ENCODE results near the gene VAV2.

VAV2 gene

GRCh38 chr9:133968966-133969617 is 23.0 kb downstream of the VAV2 start:
- in situ Hi-C loops (cut with MboI; ENCODE audit: low sequenced_read_pairs, unreplicated experiment), result no loop called here

GRCh38 chr9:133968428-133968827 is 23.7 kb downstream of the VAV2 start:
- DNase-seq (ENCODE audit: low spot score), result no peak
- TF ChIP-seq, protein P1, sequence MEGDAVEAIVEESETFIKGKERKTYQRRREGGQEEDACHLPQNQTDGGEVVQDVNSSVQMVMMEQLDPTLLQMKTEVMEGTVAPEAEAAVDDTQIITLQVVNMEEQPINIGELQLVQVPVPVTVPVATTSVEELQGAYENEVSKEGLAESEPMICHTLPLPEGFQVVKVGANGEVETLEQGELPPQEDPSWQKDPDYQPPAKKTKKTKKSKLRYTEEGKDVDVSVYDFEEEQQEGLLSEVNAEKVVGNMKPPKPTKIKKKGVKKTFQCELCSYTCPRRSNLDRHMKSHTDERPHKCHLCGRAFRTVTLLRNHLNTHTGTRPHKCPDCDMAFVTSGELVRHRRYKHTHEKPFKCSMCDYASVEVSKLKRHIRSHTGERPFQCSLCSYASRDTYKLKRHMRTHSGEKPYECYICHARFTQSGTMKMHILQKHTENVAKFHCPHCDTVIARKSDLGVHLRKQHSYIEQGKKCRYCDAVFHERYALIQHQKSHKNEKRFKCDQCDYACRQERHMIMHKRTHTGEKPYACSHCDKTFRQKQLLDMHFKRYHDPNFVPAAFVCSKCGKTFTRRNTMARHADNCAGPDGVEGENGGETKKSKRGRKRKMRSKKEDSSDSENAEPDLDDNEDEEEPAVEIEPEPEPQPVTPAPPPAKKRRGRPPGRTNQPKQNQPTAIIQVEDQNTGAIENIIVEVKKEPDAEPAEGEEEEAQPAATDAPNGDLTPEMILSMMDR (IDR thresholded peaks at IDR 0.05; ENCODE audit: borderline replicate concordance, control extremely low read depth, extremely low read depth, insufficient read depth, missing control alignments), result no peak
- in situ Hi-C loops (cut with MboI; ENCODE audit: low sequenced_read_pairs, unreplicated experiment), result no loop called here

More at GRCh38 chr9:133968966-133969617, 23.0 kb downstream of the VAV2 start:
- no peak for DNase-seq (ENCODE audit: low spot score)
- TF ChIP-seq, protein P1 (IDR thresholded peaks at IDR 0.05; ENCODE audit: borderline replicate concordance, control extremely low read depth, extremely low read depth, insufficient read depth, missing control alignments), result no peak

DNA sequence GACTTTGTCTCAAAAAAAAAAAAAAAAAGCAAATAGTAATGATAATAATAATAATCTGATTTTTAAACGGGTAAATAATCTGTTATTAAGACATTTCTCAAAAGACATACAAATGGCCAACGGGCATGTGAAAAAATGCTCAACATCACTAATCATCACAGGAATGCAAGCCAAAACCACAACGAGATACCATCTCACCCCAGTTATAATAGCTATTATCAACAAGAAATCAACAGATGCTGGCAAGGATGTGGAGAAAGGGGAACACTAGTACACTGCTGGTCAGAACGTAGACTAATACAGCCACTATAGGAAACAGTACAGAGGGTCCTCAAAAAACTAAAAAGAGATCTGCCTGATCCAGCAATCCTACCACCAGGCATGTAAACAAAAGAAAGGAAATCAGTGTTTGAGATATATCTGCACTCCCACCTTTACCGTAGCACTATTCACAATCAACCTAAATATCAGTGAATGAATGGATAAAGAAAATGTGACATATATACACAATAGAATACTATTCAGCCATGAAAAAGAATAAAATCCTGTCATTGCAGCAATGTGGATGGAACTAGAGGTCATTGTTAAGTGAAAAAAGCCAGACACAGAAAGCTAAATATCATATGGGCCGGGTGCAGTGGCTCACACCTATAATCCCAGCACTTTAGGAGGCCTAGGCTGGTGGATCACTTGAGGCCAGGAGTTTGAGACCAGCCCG is 24.9 kb downstream of the VAV2 start:
- DNase-seq (ENCODE audit: low spot score), result no peak
- in situ Hi-C loops (cut with MboI; ENCODE audit: low sequenced_read_pairs, unreplicated experiment), result no loop called here
- TF ChIP-seq, protein P1 (IDR thresholded peaks at IDR 0.05; ENCODE audit: borderline replicate concordance, control extremely low read depth, extremely low read depth, insufficient read depth, missing control alignments), result no peak

DNA sequence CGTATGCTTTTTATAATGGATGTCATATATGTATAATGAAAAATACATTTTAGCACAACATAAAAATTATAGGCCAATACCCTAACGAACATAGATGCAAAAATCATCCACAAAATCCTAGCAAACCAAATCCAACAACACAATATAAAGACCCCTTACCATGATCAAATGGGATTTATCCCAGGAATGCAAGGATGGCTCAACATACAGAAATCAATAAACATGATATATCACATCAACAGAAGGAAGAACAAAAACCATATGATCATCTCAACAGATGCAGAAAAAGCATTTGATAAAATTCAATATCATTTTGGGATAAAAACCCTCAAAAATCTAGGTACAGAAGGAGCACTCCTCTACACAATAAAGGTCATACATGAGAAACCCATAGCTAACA is 27.7 kb downstream of the VAV2 start:
- no peak for DNase-seq (ENCODE audit: low spot score)
- in situ Hi-C loops (cut with MboI; ENCODE audit: low sequenced_read_pairs, unreplicated experiment), result no loop called here
- TF ChIP-seq, protein P1 (IDR thresholded peaks at IDR 0.05; ENCODE audit: borderline replicate concordance, control extremely low read depth, extremely low read depth, insufficient read depth, missing control alignments), result no peak

DNA sequence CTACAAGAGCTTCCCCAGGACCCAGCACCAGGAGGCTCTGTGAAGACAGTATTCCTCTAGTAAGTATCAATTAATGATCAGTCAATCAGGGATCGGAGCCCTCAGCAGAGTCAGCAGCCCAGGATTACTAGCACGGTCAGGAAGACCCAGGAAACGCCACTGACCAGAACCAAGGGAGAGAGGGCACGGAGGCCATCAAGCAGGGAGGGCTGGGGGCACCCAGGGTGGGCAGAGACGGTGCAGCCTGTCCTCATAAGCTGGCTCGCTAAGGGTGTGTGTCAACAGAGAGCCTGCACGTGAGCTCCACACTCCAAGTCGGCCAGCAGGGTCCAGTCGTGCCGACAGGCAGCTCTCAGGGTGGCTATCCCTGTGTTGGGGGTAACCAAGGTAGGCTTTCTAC is 29.0 kb downstream of the VAV2 start:
- DNase-seq (ENCODE audit: low spot score), result no peak
- in situ Hi-C loops (cut with MboI; ENCODE audit: low sequenced_read_pairs, unreplicated experiment), result no loop called here
- TF ChIP-seq, protein P1 (IDR thresholded peaks at IDR 0.05; ENCODE audit: borderline replicate concordance, control extremely low read depth, extremely low read depth, insufficient read depth, missing control alignments), result no peak

DNA sequence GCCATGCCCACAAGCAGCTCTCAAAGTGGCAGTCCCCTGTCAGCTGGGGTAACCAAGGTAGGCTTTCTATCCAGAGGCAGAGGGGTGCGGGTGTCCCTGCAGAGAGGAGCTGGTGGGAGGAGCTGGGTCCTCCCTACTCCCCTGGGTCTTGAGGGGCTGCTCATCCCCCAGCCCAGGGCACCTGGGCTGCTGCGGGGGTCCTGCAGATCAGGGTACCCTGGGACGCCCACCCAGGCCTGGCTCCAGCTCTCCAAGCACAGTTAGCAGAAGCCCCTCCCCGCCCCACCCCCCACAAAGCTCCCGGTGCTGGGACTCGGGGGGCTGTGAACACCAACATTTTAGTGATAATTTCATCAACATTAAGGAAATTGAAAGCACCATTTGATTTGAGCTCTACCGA is 29.8 kb downstream of the VAV2 start:
- no peak for DNase-seq (ENCODE audit: low spot score)
- in situ Hi-C loops (cut with MboI; ENCODE audit: low sequenced_read_pairs, unreplicated experiment), result no loop called here
- TF ChIP-seq, protein P1 (IDR thresholded peaks at IDR 0.05; ENCODE audit: borderline replicate concordance, control extremely low read depth, extremely low read depth, insufficient read depth, missing control alignments), result no peak

Data from GM13976 (cell line).